NCI-H2196 treated with DMSO at 0.1 percent for 48 hours (cell line): Measurements from ENCODE around the gene CDK1.

Experiments
- DNase-seq: peaks from one replicate; lab custom pipeline; 2025; ENCODE audit not compliant: unreplicated experiment; lab: John Stamatoyannopoulos, UW

The CDK1 gene

DNA sequence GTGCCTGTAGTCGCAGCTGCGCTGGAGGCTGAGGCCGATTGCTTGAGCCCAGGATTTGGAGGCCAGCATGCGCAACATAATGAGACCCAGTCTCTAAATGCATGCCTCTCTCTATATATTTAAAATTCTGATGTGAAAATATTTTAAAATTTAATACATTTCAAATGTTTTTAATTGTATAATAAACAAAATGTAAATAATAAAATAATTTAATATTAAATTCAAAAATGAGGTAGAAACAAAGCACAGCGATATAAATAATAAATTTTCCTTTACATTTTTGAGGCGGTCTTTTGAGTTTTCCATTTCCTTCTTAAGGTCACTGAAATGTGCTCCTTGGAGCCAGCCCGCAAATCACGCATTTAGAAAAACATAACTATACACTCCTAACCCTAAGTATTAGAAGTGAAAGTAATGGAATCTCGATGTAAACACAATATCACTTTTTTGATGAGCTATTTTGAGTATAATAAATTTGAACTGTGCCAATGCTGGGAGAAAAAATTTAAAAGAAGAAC, 523 bp upstream of the CDK1 start:
- DNase-seq = no peak

DNA sequence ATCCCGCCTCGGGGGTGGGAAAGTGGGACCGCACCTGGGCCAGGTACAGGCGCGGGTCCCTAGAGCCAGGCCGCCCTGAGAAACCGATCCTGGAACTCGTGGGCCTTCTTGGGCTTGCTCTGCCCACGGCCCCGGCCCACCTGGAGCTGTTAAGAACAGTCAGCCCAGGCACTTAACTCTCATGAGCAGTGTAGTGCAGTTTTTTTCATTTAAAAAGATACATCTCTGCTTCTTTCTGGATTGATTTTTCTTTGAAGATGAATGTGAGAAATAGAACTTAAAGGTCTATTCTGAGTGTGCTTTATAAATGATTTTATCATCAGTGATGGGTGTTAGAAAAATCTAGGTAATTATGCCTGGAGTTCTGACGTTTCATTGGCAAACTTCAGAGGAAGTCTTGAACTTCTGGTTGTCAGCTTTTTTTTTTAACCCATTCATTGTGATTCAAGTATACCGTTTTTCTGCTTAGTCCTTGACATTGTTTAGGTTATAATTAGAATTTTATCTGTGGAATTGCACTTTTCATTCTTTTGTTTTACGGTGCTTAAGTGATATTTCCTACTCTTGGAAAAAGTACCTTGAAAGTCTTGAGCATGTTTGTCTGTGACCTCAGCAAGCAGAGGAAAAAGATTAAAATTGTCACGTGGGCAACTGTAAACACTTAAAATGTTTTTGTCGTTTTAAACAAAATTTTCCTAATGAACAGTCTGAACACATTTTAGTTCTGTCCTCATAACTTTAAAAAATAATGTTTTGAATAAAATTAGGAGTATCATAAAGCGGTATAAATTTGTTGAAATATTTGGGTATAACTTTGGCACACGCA, 906 bp downstream of the CDK1 start:
- no peak for DNase-seq

DNA sequence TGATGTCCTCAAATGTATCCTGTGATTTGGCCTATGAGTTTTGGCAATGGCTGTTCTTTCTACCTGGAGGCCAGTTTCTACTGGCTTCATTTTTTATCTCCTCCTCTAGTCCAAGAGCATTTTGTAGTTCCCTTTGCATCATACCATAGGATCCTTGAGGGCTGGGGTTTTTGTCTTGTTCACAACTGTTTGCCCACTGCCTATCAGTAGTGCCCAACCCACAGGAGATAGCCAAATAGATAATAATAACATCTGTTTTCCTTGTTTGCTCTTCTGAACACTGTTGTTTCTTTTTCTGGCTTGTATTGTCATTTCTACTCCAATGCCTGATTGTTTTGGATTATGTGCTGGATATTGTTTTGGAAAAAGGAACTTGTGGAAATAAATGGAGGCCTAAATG, 3.4 kb downstream of the CDK1 start:
- no peak for DNase-seq

DNA sequence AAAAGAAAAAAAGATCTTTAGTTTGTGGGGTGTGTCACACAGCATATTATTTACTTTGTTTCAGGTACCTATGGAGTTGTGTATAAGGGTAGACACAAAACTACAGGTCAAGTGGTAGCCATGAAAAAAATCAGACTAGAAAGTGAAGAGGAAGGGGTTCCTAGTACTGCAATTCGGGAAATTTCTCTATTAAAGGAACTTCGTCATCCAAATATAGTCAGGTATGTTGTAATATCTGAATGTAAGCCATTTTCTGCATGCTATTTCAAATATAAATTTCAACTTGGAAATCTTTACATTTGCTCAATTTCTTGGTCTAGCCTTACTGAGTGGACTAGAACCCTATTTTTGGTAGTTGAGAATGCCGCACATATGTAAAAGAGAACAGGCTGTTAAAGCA, 6.4 kb downstream of the CDK1 start:
- DNase-seq = no peak

DNA sequence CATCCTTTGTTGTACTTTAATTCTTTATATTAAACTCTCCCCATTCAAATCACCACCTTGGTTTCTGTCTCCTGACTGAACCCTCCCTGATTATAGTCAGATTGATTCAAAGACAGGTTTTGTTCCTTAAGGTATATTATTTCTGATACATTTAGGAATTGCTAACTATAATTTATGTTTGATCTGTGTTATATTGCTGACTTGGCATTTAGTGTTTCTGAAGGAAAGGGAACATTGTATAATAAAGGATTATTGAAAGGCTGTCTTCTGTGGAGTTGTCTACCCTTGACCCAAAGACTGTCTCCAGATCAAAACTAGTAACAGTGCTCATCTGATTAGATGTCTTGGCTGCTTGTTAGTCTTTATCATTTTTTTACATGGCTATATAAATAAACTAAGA, 10.3 kb downstream of the CDK1 start:
- DNase-seq = no peak

DNA sequence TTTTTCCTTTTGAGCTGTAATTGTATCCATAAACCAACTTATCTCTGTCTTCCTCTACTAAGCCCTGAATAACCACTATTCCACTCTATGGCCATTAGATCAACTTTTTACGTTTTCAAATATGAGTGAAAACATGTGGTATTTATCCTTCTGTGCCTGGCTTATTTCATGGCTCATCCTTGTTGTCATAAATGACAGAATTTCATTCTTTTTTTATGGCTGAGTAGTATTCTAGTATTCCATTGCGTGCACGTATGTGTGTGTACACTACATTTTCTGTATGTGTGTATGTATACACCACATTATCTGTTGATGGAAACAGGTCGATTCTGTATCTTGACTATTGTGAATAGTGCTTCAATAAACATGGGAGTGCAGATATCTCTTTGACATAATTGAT, 11.1 kb downstream of the CDK1 start:
- no peak for DNase-seq

DNA sequence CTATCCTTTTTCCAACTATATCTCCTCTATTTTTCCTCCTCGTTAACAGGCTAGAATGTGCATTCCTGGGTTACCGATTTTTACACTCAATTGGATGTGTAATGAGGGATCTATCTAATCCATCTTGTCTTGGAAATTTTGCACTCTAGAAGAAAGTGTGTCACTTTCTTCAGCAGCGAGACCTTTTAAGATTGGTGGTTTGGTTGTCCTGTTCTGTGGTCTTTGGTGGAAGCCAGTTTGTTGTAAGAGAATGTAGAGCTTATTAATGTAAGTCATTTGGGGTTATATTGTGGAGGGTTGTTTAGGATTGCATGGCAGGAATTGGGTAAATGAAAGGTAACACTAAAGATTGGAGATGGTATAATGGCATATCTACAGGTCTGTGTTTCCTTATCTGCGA, 16.7 kb downstream of the CDK1 start:
- DNase-seq = no peak

DNA sequence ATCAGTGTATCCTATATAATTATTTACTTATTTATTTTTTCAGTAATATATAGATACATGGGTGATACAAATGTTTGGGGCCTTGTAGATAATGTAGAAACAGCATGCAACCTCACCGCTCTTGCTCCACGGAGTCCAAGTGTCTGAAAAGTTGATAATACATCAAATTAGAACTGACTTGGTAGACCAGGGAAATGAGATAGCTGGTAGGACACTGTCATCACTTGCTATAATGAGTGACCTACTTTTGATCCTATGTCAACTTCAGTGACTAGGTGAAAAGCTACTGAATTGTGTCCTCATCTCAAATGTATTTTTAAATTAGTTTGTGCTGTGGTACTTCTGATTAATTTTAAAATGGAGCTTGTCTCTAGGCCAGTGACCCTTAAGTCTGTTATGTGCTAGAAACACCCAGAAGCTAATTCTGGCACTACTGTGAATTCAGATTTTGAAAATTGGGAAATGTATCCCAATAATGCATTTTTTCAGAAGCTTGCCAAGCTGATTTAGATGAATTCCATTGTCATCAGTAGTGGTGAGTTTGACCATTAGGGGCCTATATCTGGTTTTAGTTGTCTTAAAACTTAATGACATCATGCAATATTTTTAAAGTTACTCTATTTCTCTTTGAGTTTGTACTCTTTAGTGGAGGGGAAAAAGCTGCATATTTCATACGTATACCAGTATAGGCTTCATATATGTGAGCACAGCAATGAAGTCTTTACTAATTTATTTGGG, 17.4 kb downstream of the CDK1 start:
- DNase-seq = no peak

DNA sequence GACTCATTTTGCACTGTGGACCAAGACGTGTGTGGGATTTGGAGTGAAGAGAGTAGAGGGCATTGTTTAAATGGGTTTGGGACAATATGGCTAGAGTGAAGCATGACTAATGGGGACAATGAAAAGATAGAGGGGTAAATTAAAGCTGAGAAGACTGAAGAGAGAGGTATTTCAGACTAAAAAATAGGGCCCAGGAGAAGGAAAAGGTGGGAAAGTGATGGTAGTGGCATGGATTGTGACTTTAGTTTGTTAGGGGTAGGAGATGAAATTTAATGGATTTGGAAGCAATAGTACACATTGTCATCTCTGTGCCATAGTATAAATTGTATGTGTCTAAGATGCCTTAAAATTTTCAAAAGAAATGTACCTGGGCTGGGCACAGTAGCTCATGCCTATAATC, 18.2 kb downstream of the CDK1 start:
- DNase-seq = no peak

DNA sequence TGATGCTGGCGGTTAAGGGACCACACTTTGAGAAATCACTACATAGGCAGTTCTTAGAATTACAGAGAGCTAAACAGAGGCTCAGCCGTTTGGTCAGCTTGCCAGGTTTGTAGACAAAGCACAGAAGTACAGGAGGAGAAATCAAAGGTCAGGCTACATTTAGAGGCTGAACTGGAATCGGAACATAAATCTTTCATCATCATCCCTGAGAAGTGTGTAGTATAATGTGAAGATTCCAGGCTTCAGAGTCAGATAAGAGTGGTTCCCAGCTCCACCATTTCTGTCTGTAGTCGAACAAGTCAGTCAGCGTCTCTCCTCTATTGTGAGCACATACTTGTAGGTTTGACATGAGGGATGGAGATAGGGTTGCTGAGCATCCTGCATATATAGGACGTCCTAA, 18.9 kb downstream of the CDK1 start:
- DNase-seq = no peak

DNA sequence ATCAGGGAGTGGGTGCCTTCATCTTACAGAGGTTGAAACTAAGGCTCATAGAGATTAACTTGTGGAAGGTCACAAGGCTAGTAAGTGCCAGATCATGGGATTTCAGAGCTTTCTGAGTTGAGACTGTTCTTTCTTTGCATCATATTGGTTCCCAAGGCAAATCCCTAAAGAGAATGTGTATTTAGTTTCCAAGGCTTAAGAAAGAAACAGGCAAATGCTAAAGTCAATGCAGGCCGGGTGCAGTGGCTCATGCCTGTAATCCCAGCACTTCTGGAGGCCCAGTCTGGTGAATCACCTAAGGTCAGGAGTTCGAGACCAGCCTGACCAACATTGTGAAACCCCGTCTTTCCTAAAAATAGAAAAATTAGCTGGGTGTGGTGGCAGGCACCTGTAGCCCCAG, 19.8 kb downstream of the CDK1 start:
- no peak for DNase-seq

DNA sequence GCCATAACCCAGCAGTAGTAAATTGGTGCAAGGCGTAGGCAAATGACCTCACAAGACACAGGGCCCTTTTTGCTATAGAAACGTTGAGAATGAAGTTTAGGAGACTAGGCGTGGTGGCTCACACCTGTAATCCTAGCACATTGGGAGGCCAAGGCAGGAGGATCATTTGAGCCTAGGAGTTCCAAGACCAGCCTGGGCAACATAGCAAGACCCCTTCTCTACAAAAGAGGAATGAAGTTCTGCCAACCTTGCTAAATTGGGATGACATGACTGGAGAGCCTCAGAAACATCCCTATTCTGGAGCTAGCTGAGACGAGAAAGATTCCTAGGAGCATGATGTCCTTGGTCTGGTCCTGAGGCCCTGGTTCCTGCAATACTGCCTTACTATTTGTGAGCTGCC, 20.6 kb downstream of the CDK1 start:
- no peak for DNase-seq

DNA sequence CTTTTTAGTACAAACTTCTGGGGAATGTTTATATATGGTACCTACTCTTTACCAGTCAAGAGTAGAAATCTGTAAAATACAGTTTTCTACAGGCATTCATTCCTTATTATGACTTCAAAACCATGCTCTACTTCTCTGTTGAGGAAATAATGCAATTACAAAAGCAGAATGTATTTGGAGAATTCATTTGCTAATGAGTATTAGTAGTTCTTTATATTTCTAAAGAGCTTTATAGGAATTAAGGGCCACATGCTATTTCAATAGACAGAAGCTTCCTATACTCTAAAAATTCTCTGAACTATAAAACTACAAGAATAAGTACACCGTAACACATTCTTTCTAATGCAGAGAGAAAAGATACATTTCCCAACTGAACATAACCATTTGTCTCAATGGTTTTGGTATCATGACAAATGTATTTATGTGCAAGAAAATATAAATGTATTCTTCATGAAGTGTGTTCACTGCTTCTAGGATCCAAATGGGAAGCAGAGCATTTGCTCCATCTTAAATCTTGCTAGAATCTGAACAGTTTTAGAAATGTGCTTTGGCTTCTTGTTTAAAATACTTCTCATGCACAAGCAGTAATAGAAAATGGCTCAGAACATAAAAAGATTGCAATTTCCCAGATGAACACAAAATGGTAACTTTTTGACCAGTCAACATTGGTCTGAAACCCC, 21.8 kb downstream of the CDK1 start:
- DNase-seq = no peak

DNA sequence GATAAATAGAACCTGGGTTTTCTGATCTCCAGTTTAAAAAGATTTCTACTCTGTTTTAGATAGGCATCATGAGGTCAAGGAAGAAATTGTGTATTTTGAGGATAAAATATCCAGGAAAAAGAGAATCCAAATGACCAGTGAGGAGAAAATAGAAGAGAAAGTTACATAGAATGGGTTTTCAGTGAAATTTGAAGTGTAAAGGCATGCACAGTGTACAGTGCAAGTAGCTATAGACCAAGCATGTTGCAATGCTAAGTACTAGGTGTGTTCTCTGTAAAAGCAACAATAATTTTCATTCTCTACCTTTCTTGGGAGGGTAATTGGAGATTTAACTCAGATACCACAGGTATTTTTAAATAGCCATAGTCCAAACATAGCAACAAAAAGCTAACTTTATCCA, 22.6 kb downstream of the CDK1 start:
- DNase-seq = no peak

DNA sequence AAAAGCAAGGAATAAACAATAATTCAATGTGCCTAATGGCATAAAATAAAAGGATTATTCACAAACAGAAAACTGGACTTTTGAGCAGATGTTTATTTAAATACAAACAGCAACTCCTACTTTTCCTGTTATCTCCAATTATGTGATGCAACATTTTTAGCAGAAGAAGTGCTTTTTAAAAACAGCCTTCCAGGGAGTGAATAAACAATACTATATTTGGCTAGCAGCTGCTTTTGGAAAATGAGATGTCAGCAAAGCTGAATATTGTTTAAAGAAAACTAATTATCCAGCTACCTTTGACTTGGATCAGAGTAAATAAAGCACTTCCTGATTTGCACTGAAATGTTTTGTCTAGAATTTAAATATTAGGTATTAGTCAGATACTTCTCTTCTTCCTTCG, 23.2 kb downstream of the CDK1 start:
- DNase-seq = no peak

DNA sequence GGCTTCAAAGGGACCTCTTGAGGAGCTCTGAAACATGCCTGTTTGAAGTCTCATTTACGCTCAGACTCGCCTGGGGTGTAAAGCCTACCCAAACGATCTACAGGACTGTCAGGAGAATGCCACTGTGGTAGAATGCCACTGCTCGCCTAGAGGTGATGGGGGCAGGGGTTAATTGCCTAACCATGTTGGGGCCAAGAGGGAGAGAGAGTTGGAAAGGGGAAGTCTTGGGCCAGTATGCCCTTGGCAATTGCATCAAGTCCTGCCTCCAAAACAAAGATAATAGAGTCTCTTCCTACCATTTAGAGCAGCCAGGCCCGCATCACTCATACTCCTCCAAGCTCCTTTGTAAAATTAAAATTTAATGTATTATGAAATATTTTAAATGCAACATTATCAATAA, 25.2 kb downstream of the CDK1 start:
- DNase-seq = no peak

DNA sequence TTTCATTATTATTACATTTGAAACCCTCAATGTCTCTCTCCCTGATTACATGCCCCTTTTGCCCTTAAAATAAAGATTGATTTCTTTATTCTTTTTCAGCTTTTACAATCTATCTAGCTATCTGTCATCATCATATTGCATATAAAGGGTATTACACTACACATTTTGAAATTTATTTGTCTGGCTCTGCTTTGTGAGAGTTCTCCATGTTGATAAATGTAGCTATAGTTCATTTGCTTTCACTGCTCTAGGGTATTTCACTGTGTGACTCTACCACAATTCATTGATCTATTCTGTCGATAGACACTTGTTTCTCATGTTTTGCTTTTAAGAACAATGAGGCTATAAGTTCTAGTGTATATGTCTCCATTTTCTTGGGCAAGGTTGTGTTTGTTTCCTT, 25.6 kb downstream of the CDK1 start:
- DNase-seq = no peak

DNA sequence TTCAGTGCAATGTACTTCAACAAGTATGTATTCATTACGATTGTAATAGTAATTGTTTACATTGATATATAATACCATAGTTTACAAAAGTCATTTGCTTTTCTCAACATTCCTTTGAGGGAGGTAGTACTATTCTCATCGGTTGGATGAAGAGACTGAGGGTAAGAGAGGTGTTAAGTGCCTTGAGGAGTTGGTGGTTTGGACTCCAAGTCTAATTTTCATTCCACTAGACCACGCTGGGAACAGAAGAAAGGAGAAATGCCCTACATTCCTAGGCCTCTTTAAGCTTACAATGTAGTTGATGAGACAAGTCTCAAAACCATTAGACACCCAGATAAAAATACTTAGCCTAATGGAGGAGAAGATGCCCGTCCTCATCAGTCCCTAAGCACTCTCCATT, 28.6 kb downstream of the CDK1 start:
- DNase-seq = no peak

DNA sequence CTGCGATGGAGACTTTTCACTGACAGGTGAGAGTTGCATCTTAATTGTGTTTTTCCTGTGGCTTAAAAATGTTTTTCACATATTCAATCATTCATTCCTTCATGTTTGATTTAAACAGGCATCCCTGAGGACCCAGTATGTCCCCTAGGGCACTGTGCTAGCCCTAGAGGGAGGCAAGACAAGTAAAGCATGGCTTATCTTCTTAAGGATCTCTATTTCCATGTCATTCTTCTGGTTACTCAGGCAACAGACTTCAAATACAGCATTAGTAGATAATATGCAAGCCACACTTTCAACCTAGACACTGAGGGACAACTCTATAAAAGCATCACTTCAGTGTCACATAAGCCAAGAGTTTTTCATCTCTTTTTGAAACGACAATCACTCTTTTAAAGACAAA, 29.2 kb downstream of the CDK1 start:
- no peak for DNase-seq

DNA sequence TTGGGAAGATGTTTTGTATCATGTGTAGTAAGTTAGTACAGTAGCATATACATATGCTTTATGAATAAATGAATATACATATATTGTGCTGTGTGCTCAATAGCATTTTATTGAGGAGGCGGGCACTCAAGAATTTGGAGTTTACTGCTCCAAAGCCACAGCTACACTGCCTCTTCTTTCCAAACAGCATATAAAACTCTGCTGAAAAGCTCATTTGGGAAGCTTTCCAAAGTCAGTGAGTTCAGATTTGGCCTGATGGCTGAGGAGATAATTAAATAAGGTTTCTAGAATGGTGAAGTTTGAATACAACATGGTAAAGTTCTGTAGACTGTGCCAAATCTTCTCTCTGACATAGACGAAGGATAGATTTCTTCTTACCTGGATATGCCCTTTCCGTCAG, 29.8 kb downstream of the CDK1 start:
- no peak for DNase-seq

DNA sequence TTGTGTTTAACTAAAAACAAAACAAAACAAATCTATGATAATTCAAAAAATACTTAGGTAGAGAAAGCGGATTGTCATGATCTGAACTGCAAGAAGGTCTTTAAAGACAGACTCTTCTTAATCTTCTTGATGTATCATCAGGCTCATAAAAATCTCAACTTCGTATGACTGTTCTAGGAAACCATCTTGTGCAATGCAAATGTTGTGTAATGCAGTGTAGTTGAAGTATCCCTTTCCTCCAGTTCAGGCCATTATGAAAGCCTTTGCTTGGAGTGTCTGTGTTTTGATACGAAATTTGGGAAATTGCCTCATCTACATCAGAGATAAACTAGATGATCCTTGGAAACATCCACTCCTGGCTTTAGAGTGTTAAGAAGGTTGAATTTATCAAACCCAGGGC, 30.9 kb downstream of the CDK1 start:
- no peak for DNase-seq
